BLaER1 treated with 17β-estradiol and CSF1 and Interleukin-3, amounts not matched to agents 10 nM and 100 nM (cell line): Measurements from ENCODE around the gene B4GALT6.
A peak's percentile ranks its signal among the peaks of the same experiment; 100 is the strongest.

Experiments
- H3K27ac ChIP-seq, 11 experiments: shearing (Covaris generic); formaldehyde crosslinking; 2 replicates each; pipeline ENCODE4 v1.8.1; 2022
- H3K27me3 ChIP-seq, 11 experiments: shearing (Covaris generic); formaldehyde crosslinking; 2 replicates each; pipeline ENCODE4 v1.8.1; 2022
- H3K36me3 ChIP-seq, 11 experiments: shearing (Covaris generic); formaldehyde crosslinking; 2 replicates each; pipeline ENCODE4 v1.8.1; 2022
- H3K4me1 ChIP-seq, 10 experiments: shearing (Covaris generic); formaldehyde crosslinking; 2 replicates each; pipeline ENCODE4 v1.8.1; 2022
- H3K4me2 ChIP-seq, 11 experiments: shearing (Covaris generic); formaldehyde crosslinking; 2 replicates each; pipeline ENCODE4 v1.8.1; 2022
- H3K4me3 ChIP-seq, 10 experiments: shearing (Covaris generic); formaldehyde crosslinking; 2 replicates each; pipeline ENCODE4 v1.8.1; 2022
- H3K9ac ChIP-seq, 11 experiments: shearing (Covaris generic); formaldehyde crosslinking; 2 replicates each; pipeline ENCODE4 v1.8.1; 2022
- H3K9me3 ChIP-seq, 11 experiments: shearing (Covaris generic); formaldehyde crosslinking; replicated peaks in 1 of 11; 2 replicates each; pipeline ENCODE4 v1.8.1; 2022
- H4K20me1 ChIP-seq, 11 experiments: shearing (Covaris generic); formaldehyde crosslinking; 2 replicates each; pipeline ENCODE4 v1.8.1; 2022
- Cebpa-rat ChIP-seq, 11 experiments: shearing (Covaris generic); IDR thresholded peaks; 2 replicates each; pipeline ENCODE4 v1.8.1; 2022

B4GALT6 gene

GRCh38 chr18:31675404-31675803, 9.0 kb downstream of the B4GALT6 start:
- Histone ChIP-seq H3K9ac (no peak overlapping the region), H4K20me1 (no peaks in the 10 kb centered on the region), H3K27ac (no peak overlapping the region), H3K36me3 (no peaks in the 10 kb centered on the region), H3K4me2 (peak overlapping the region in 6 of 11 experiments; percentile 36 to 57 (median 42); a peak in 11 of 22 replicates), H3K4me1 (peaks cover 6 to 28% (median 17%) of the 10 kb centered on the region in 10 experiments; a peak in 16 of 20 replicates), H3K9me3 (no peaks in the 10 kb centered on the region), H3K27me3 (no peaks in the 10 kb centered on the region), H3K4me3 (no peak overlapping the region)
- no peak for TF ChIP-seq Cebpa-rat (IDR thresholded peaks at IDR 0.05)

DNA sequence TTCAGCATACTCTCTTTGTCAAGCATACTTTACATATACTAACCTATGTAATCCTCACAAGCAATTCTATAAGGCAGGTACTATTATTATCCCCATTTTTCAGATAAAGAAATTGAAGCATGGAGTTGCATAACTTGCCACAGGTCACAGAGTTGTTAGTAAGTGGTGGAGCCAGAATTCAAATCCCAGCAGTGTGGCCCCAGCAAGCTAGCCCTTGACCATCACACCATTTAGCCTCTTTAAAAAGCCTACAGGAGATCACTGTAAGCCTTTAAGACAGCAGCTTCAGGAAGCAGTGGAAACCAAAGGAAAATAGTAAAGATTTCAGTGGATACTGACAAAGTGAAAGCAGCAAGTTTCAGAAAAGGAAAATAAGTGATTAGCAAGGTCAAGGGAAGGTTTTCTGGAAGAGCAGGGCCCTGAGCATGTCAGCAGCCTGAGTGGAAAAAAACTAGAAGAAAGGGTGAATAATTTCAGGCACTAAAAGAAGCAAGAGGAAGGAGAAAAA, 11.7 kb downstream of the B4GALT6 start:
- TF ChIP-seq Cebpa-rat (IDR thresholded peaks at IDR 0.05): no peak
- Histone ChIP-seq H4K20me1 (no peaks in the 10 kb centered on the region), H3K36me3 (no peaks in the 10 kb centered on the region), H3K4me1 (peaks cover 2 to 18% (median 9%) of the 10 kb centered on the region in 10 experiments; a peak in 16 of 20 replicates), H3K9ac (no peak overlapping the region), H3K4me2 (no peak overlapping the region), H3K27ac (no peak overlapping the region), H3K9me3 (no peaks in the 10 kb centered on the region), H3K4me3 (no peak overlapping the region), H3K27me3 (no peaks in the 10 kb centered on the region)

DNA sequence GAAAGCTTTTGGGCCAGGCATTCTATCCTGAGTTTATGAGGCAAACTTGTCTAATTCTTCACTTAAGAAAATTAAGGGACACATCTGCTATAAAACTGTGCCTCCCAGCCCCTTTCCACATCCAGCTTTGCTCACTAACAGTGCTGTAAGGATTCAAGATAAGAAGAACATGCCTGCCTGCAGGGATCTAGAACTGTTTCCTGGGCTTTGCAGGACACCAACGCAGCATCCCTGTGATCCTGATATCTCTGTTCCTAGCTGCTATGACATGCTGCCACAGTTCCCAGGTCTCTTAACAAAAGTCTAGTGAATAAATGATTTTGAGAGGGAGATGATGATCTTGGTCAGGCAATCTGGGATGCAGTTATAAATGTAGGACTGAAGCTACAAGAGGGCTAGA, 12.4 kb downstream of the B4GALT6 start:
- H3K27ac ChIP-seq: no peak overlapping the region
- H3K27me3 ChIP-seq: no peaks in the 10 kb centered on the region
- H3K9me3 ChIP-seq: no peaks in the 10 kb centered on the region
- no peak overlapping the region for H3K4me2 ChIP-seq
- no peaks in the 10 kb centered on the region for H4K20me1 ChIP-seq
- TF ChIP-seq Cebpa-rat (IDR thresholded peaks at IDR 0.05): no peak
- no peak overlapping the region for H3K9ac ChIP-seq
- H3K36me3 ChIP-seq: no peaks in the 10 kb centered on the region
- H3K4me3 ChIP-seq: no peak overlapping the region
- peaks cover 0 to 14% (median 6%) of the 10 kb centered on the region in 10 experiments; a peak in 8 of 20 replicates for H3K4me1 ChIP-seq

GRCh38 chr18:31669541-31669940, 14.8 kb downstream of the B4GALT6 start:
- Histone ChIP-seq H3K4me2 (no peak overlapping the region), H4K20me1 (no peaks in the 10 kb centered on the region), H3K27me3 (no peaks in the 10 kb centered on the region), H3K4me1 (no peaks in the 10 kb centered on the region), H3K4me3 (no peak overlapping the region), H3K36me3 (peaks cover 0 to 4% (median 0%) of the 10 kb centered on the region in 11 experiments; a peak in 2 of 22 replicates), H3K9ac (no peak overlapping the region), H3K9me3 (no peaks in the 10 kb centered on the region), H3K27ac (no peak overlapping the region)
- TF ChIP-seq Cebpa-rat (IDR thresholded peaks at IDR 0.05): no peak

DNA sequence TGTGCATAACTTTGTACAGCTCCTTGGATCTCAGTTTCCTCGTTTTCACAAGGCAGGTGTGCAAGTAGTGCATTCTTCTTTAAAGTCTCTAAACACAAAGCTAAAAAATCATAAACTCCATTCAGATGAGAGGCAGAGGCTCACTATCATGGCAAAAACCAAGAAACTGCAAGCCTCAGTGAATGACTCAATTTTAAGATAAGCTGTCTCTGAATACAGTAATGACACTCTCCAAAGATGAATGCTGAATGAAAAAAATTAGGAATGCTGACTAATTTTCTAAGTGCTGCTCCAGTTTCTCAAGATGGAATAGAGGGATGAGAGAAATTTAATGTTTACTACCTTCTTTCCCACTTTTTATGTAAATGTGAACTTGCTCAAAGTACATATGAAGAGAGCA, 17.2 kb downstream of the B4GALT6 start:
- no peak for TF ChIP-seq Cebpa-rat (IDR thresholded peaks at IDR 0.05)
- peaks cover 0 to 10% (median 0%) of the 10 kb centered on the region in 11 experiments; a peak in 3 of 22 replicates for H3K36me3 ChIP-seq
- no peaks in the 10 kb centered on the region for H4K20me1 ChIP-seq
- no peak overlapping the region for H3K4me2 ChIP-seq
- no peak overlapping the region for H3K27ac ChIP-seq
- H3K9ac ChIP-seq: no peak overlapping the region
- H3K27me3 ChIP-seq: no peaks in the 10 kb centered on the region
- H3K9me3 ChIP-seq: no peaks in the 10 kb centered on the region
- peaks cover 0 to 2% (median 0%) of the 10 kb centered on the region in 10 experiments; a peak in 3 of 20 replicates for H3K4me1 ChIP-seq
- no peak overlapping the region for H3K4me3 ChIP-seq

DNA sequence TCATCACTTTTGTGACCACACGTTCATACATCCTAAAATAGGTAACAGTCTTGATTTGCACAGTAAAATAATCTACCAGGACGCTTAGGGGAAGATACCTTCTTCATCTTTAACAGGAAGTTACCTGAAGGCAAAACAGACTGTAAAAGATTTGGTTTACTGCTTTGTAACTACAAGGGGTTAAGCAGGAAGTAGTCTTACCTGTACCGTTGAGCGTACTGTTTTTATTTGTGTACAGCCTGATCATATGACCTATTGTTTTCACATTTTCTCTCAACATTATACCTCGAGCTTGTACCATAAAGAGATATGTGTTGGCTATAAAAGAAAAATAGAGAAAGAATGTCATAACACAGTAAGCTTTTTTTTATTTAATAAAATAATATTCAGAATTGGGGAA, 18.3 kb downstream of the B4GALT6 start:
- no peaks in the 10 kb centered on the region for H3K9me3 ChIP-seq
- no peak for TF ChIP-seq Cebpa-rat (IDR thresholded peaks at IDR 0.05)
- no peaks in the 10 kb centered on the region for H3K27me3 ChIP-seq
- no peaks in the 10 kb centered on the region for H4K20me1 ChIP-seq
- H3K27ac ChIP-seq: no peak overlapping the region
- H3K36me3 ChIP-seq: peaks cover 0 to 10% (median 0%) of the 10 kb centered on the region in 11 experiments; a peak in 3 of 22 replicates
- H3K4me3 ChIP-seq: no peak overlapping the region
- no peak overlapping the region for H3K4me2 ChIP-seq
- peaks cover 0 to 7% (median 0%) of the 10 kb centered on the region in 10 experiments; a peak in 3 of 20 replicates for H3K4me1 ChIP-seq
- H3K9ac ChIP-seq: no peak overlapping the region

- Histone ChIP-seq H3K36me3 (peaks cover 0 to 10% (median 0%) of the 10 kb centered on the region in 11 experiments; a peak in 3 of 22 replicates), H3K9me3 (no peaks in the 10 kb centered on the region), H3K9ac (no peak overlapping the region), H3K27ac (no peak overlapping the region), H3K4me1 (peaks cover 6 to 14% (median 10%) of the 10 kb centered on the region in 10 experiments), H4K20me1 (no peaks in the 10 kb centered on the region), H3K4me3 (no peak overlapping the region), H3K4me2 (no peak overlapping the region), H3K27me3 (no peaks in the 10 kb centered on the region)
- TF ChIP-seq Cebpa-rat (IDR thresholded peaks at IDR 0.05): no peak
Measured at GRCh38 chr18:31664101-31664500, 20.3 kb downstream of the B4GALT6 start.

DNA sequence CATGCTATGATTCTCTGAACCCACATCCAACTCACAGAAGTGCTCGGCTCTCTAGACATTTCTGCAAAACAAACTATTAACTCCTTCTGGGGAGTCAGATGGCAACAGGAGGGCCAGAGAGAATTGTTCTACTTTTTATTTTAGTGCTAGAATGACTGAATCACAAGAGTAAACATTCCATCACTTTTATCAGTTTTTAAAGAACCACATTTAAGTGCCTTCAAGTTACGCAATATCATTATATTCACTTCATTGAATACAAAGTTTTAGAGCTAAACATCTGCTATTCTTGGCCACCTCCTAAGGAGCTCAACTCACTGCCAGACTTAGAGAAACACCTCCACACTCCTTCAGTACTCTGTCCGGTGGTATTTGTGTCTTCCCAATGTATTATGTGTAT, 22.4 kb downstream of the B4GALT6 start:
- Histone ChIP-seq H3K4me3 (no peak overlapping the region), H4K20me1 (no peaks in the 10 kb centered on the region), H3K27ac (no peak overlapping the region), H3K4me2 (no peak overlapping the region), H3K36me3 (peaks cover 0 to 10% (median 0%) of the 10 kb centered on the region in 11 experiments; a peak in 3 of 22 replicates), H3K27me3 (no peaks in the 10 kb centered on the region), H3K9ac (no peak overlapping the region), H3K9me3 (no peaks in the 10 kb centered on the region), H3K4me1 (peaks cover 22 to 32% (median 25%) of the 10 kb centered on the region in 10 experiments)
- peak in 6 of 11 experiments; percentile 50 to 81 (median 61); a peak in 8 of 22 replicates for TF ChIP-seq Cebpa-rat (IDR thresholded peaks at IDR 0.05)

DNA sequence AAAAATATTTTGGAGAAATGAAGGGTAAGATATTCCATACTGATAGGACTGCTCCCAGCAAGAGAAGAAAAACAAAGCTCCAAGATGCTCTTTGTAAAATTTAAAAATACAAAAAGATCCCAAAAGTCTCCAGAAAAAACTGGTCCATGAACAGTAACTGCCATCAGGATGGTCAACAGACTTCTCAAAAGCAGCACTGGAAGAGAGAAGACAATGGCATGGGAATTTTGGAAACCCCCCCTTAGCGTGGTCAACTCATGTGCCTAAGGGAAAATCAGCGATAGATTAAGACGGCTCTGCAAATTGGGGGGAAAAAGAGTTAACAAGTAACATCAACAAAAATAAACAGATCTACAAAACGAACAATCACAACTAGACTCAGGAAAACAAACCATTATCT, 23.6 kb downstream of the B4GALT6 start:
- Histone ChIP-seq H3K4me3 (no peak overlapping the region), H3K36me3 (peaks cover 0 to 10% (median 0%) of the 10 kb centered on the region in 11 experiments; a peak in 3 of 22 replicates), H3K4me1 (peaks cover 22 to 32% (median 25%) of the 10 kb centered on the region in 10 experiments), H4K20me1 (no peaks in the 10 kb centered on the region), H3K27ac (no peak overlapping the region), H3K27me3 (no peaks in the 10 kb centered on the region), H3K9me3 (no peaks in the 10 kb centered on the region), H3K9ac (no peak overlapping the region), H3K4me2 (no peak overlapping the region)
- TF ChIP-seq Cebpa-rat (IDR thresholded peaks at IDR 0.05): no peak
